NCI-H1436 treated with DMSO at 0.1 percent for 48 hours (cell line): ENCODE measurements around the gene SRRM2.
"Not testable (repeated sequence)": the region's sequence is repeated elsewhere in the genome, so short reads cannot be mapped to it uniquely, and the experiment has no call there.

ENCODE experiments used
- DNase-seq: peaks from one replicate; lab custom pipeline; 2025; lab: John Stamatoyannopoulos, UW

SRRM2 gene

DNA sequence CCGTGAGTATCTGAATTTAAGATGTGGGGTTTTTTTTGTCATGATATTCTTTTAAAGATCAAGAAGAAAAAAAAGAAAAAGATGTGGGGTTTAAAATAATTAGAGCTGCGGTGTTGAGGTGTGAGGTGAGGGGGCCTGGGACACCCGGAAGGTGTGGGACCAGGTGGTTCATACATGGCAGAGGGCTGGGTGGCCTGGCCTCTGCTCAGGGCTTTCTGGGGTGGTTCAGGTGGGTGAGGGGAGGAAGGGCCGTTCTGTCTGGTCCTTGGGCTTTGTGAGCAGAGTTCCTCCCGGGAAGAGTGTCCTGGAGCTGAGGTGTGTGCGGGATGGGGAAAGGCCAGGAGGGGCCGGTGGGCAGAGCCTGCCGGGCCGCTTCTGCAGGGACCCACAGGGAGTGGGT lies 37.4 kb upstream of the SRRM2 start:
- no peak for DNase-seq

DNA sequence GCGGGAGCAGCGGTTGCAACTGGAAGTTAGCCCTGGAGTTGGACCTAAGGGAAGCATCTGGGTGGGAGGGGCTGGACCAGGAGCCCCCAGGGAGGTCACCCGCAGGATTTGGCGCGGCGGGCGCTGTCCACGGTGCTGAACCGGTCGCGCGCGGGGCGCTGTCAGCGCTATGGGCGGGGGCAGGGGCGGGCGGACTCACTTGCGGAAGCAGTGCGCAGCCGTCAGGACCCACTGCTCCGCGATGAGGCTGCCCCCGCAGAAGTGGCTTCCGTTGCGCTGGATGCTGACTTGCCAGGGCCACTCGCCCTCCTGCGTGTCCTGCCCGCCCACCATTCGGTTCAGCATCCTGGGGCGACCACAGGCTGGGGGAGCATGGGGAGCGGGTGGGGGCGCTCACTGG lies 36.9 kb upstream of the SRRM2 start:
- no peak for DNase-seq

DNA sequence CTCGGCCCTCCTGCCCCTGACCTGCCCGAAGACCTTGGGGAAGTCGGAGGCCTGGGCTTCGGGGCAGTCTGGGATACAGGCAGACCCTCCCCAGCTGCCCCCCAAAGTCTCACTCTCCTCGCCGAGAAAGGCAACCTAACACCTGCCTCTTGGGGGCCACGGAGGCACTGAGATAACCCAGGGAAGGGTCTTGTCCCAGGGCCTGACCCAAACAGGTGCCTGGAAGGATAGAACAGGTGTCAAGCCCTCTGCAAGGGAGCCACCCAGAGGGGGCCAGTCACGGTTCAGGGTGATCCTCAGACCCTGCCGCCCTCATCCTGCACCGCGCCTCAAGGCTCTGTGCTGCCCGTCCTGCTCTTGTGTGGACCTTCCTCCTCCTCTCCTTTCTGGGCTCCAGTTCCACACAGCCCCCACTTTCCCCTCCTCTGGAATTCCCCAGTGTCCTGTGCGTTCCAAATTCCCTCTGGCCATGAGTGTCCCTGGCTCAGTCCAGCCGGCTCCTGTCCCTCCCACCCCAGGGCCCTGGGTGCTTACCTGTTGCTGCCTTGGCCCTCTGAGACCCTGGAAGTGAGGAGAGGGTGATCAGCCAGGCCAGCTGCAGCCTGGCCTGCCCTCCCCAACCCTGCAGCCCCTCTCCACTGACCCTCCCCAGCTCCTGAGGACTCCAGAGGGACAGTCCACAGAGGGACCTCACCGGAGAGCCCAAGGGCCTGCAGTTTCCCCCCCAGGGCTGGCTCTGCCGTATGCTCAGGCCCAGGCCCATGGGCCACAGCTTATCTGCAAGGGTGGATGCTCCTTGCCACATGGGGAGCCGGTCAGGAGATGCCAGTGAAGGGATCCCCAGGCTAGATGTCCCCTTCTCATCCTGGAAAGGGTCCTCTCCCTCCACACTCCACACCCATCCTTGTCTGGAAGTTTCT lies 36.2 kb upstream of the SRRM2 start:
- no peak for DNase-seq

GRCh38 chr16:2716948-2717347 lies 35.5 kb upstream of the SRRM2 start:
- no peak for DNase-seq

- DNase-seq: no peak
Observed at GRCh38 chr16:2717383-2718263, 34.8 kb upstream of the SRRM2 start.

- no peak for DNase-seq
Observed at GRCh38 chr16:2719328-2720063, 32.9 kb upstream of the SRRM2 start.

GRCh38 chr16:2720064-2720457 lies 32.4 kb upstream of the SRRM2 start, which contains the start of gene PRSS27:
Gene PRSS27, minus strand, starts transcription at chr16:2720224. Its CDS starts 64 bp downstream, at chr16:2720160.
- no peak for DNase-seq

DNA sequence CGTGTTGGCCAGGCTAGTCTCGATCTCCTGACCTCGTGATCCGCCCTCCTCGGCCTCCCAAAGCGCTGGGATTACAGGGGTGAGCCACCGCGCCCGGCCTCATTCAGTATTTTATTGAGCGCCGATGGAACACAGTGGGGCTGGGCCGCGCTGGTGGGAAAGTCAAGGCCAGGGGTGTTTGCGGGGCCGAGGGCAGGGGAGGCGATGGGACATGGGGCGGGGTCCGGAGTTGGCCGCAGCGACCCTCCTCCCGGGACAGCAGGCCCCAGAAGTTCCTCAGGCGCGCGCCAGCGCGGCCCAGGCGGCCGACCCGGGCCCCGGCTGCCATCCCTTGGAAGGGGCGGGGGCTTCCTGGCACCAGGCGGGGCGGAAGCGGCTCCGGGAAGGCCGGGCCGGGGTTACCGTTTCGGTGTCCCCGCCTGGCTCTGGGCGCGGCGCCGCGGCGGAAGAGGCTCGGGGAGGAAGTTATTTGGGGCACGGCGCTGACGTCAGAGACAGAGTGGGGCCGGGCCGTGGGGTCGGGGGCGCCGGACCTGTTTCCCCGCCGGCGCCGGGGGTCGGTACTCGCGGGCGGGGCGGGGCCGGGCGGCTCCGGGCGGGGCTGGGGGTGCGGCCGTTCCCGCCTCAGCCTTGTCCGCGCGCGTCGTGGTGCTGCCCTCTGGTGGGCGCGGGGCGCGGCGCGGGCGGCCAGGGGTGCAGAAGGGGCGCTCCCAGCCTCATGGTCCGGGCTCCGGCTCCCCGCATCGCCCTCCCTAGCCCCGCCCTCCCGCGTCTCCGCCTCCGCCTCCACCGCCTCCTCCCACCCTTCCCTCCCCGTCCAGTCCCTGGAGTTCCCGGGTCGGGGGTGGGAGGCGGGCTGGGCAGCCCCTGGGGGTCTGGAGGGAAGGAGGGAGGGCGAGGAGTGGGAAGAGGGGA lies 31.5 kb upstream of the SRRM2 start:
- DNase-seq: peak; percentile 5

DNA sequence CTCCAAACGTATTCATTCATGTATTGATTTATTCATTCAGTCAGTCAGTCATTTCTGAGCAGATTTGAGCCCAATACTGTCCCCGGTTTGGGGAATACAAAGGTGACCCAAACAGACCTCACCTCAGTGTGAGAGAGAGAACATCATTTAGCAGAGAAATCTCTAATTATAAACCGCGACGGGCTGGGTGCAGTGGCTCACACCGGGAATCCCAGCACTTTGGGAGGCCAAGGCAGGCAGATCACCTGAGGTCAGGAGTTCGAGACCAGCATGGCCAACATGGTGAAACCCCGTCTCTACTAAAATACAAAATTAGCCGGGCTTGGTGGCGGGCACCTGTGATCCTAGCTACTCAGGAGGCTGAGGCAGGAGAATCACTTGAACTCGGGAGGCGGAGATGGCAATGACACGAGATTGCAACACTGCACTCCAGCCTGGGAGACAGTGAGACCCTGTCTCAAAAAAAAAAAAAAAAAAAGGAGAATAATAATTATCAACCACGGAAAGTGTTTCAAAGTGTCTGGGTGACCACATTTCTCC lies 30.7 kb upstream of the SRRM2 start:
- DNase-seq: not testable (repeated sequence)

DNA sequence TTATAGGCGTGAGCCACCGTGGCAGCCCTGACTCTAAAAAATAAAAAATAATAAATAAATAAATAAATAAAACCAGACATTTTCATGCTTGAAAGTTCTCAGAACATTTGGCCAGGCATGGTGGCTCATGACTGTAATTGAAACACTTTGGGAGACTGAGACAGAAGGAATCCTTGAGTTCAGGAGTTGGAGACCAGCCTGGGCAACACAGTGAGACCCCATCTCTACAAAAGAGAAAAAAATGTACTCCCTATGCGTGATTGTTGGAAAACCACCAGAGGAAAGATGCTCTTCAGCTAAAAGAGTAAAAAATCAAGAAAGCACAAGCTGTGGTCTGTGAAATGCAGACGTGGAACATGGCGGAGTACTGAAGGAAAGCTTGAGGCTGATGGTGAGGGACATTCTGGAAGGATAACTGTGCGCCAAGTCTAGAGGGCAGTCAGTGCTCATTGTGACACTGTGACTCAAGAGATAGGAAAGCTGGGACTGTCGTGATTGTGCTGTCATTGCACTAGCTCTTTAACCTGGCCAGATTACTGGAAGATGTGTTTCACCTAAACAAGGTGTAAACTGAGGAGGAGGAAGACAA lies 28.3 kb upstream of the SRRM2 start:
- no peak for DNase-seq

DNA sequence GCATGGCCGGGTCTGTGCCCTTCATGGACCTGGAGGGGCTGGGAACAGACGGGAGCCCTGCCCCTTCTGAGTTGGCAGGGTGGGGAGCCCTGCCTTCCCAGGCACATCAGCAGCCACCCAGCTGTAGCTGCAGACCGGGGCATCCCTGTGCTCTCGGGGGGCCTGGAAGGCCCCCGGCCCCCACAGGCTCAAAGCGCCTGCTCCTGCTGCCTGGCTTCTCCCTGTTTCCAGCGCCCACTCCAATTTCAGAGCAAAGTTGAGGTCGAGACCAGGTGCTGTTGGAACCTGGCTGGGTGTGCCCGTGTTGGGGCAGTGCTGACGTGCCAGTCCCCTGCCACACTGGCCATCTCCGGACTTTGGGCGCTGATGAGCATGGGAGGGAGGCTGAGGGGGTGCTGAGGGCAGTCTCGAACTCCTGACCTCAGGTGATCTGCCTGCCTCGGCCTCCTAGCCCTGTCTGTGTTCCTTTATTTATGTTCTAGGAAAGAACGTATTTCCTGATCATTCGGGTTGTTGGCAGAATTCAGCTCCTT lies 27.6 kb upstream of the SRRM2 start:
- no peak for DNase-seq

- no peak for DNase-seq
Observed at GRCh38 chr16:2726923-2727322, 25.5 kb upstream of the SRRM2 start.

DNA sequence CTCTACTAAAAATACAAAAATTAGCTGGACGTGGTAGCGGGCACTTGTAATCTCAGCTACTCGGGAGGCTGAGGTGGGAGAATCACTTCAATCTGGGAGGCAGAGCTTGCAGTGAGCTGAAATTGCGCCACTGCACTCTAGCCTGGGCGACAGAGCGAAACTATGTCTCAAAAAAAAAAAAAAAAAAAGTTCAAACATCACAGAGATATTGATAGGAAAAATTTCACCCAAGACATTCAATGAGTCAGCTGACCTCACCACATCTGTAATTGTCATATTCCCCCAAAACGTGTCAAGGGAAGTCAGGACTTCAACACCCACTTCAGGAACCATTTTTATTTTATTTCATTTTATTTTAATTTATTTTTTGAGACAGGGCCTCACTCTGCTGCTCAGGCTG lies 24.4 kb upstream of the SRRM2 start:
- DNase-seq: no peak

GRCh38 chr16:2734844-2735515 lies 17.5 kb upstream of the SRRM2 start:
- no peak for DNase-seq

GRCh38 chr16:2736476-2737237 lies 15.8 kb upstream of the SRRM2 start:
- DNase-seq: no peak

DNA sequence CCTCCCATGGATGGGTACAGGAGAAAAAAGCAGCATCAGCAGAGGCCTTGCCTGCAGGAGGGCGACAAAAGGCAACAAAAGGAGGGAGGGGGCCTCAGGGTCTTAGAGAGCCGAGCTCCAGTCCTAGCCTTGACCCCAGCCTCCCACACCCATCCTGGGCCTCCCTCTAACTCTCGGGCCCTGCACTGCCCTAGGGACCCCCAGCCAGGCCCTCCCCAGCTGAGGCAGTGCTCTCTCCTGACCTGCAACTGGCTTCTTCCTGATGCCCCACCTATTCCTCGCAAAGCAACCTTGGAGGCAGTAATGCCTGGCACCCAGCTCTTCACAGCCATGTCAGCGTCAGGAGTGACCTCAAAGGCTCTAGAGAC lies 15.2 kb upstream of the SRRM2 start:
- no peak for DNase-seq

GRCh38 chr16:2737895-2738418 lies 14.5 kb upstream of the SRRM2 start:
- DNase-seq: no peak

DNA sequence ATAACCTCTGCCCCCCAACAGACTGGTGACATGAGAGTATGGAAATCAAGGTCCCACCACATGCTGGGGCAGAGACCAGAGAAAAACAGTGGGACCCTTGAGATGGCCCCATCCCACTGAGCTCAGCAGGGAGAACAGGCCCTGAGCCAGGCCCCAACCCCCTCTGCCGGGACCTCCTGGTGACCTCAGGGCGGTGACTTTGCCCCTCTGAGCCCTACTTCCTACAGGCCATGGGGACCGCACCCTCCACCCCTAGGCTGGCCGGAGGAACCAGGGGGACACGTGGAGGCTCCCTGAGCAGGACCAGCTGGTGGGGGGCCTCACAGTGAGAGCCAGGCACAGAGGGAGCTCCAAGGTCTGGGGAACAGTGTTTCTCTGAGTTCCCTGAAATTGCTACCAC lies 13.8 kb upstream of the SRRM2 start:
- no peak for DNase-seq
